Ovary (tissue), 3 donors: ENCODE results near the gene PKMYT1.

Experiments
- CTCF ChIP-seq, 3 donors: fragments of 450-650 bp in 2 of 3; fragments of 200-600 bp in 1 of 3; IDR thresholded peaks; one replicate each; pipeline versions ENCODE4 v1.5.1 to v1.8.0; 2016 to 2022; ENCODE audit warnings: antibody characterized with exemption in 3 of 3, mild to moderate bottlenecking in 1 of 3
- EP300 ChIP-seq: sonication (generic); formaldehyde crosslinking; IDR thresholded peaks from one replicate; pipeline ENCODE4 v1.6.1; 2017; ENCODE audit warnings: antibody characterized with exemption
- POLR2A ChIP-seq: fragments of 450-650 bp; IDR thresholded peaks from one replicate; pipeline ENCODE4 v1.6.1; 2017; ENCODE audit warnings: antibody characterized with exemption, mild to moderate bottlenecking, moderate library complexity
- donor health status: DM: no; HTN: no; CAD: no.

GRCh38 chr16:2970563-2970962 lies 9.7 kb downstream of the PKMYT1 start:
- no peak for TF ChIP-seq CTCF (IDR thresholded peaks at IDR 0.05)
- no peak for TF ChIP-seq EP300
- TF ChIP-seq POLR2A: no peak
